GM19328 (cell line): ENCODE data around the gene APOBEC3B.
"Not testable (repeated sequence)": the region's sequence is repeated elsewhere in the genome, so short reads cannot be mapped to it uniquely, and the experiment has no call there.

Experiments used
- ATAC-seq: cut with Tn5 transposase; IDR thresholded peaks from one replicate; pipeline ENCODE4 v1.9.1; 2021; ENCODE audit warnings: mild to moderate bottlenecking, moderate library complexity; ENCODE audit not compliant: unreplicated experiment

The APOBEC3B gene

GRCh38 chr22:38981992-38982927, at the start of gene APOBEC3B:
APOBEC3B (plus strand) TSS chr22:38982347; CDS start chr22:38982454, 107 bp downstream.
- ATAC-seq, result no peak

GRCh38 chr22:38935023-38935422, 47.1 kb upstream of the APOBEC3B start:
- no peak for ATAC-seq

GRCh38 chr22:38935616-38936015, 46.5 kb upstream of the APOBEC3B start:
- no peak for ATAC-seq

GRCh38 chr22:38936562-38936961, 45.6 kb upstream of the APOBEC3B start:
- no peak for ATAC-seq

GRCh38 chr22:38937036-38937435, 45.1 kb upstream of the APOBEC3B start:
- no peak for ATAC-seq

- ATAC-seq, result no peak
Observed at GRCh38 chr22:38937541-38937940, 44.6 kb upstream of the APOBEC3B start.

GRCh38 chr22:38938221-38938620, 43.9 kb upstream of the APOBEC3B start:
- ATAC-seq, result no peak

- no peak for ATAC-seq
Observed at GRCh38 chr22:38938925-38939324, 43.2 kb upstream of the APOBEC3B start.

GRCh38 chr22:38940811-38941384, 41.2 kb upstream of the APOBEC3B start:
- ATAC-seq, result no peak

- no peak for ATAC-seq
Observed at GRCh38 chr22:38941488-38941987, 40.6 kb upstream of the APOBEC3B start.

GRCh38 chr22:38942702-38943101, 39.4 kb upstream of the APOBEC3B start:
- ATAC-seq, result no peak

- ATAC-seq, result no peak
Observed at GRCh38 chr22:38943201-38943600, 38.9 kb upstream of the APOBEC3B start.

GRCh38 chr22:38943882-38944281, 38.3 kb upstream of the APOBEC3B start:
- no peak for ATAC-seq

- no peak for ATAC-seq
Observed at GRCh38 chr22:38944653-38945052, 37.5 kb upstream of the APOBEC3B start.

GRCh38 chr22:38945706-38946338, 36.3 kb upstream of the APOBEC3B start:
- not testable (repeated sequence) for ATAC-seq

- no peak for ATAC-seq
Observed at GRCh38 chr22:38946771-38947170, 35.4 kb upstream of the APOBEC3B start.

GRCh38 chr22:38947321-38948140, 34.6 kb upstream of the APOBEC3B start:
- no peak for ATAC-seq

- ATAC-seq, result no peak
Observed at GRCh38 chr22:38948181-38948940, 33.8 kb upstream of the APOBEC3B start.

- no peak for ATAC-seq
Observed at GRCh38 chr22:38949889-38950405, 32.2 kb upstream of the APOBEC3B start.
